ENCODE data around the gene NTM. TPM values are rescaled to one million over a fixed set of nuclear protein-coding genes. Genes with fewer than 3 reads are reported as not detected.

NTM gene
- total RNA-seq, 4 donors from 2014 or later, result 0.78 to 1.1 (median 0.88) TPM; not detected in 1

- intact Hi-C loops (cut with DNase I), result no loop called here
Measured at GRCh38 chr11:131582021-131582525, 211.7 kb downstream of the NTM start.

GRCh38 chr11:131583421-131583820, 213.0 kb downstream of the NTM start:
- TF ChIP-seq POLR2A (IDR thresholded peaks at IDR 0.05) (no peak), CTCF (IDR thresholded peaks at IDR 0.05) (no peak)
- Histone ChIP-seq H3K27ac (no peak overlapping the region), H3K27me3 (peaks cover 2% of the 10 kb centered on the region), H3K4me3 (replicated peaks in 1 of 3) (no peak overlapping the region), H3K9me3 (no peaks in the 10 kb centered on the region), H3K36me3 (no peaks in the 10 kb centered on the region), H3K4me1 (no peaks in the 10 kb centered on the region)
- no peak for DNase-seq
- intact Hi-C loops (cut with DNase I), result no loop called here
- 89 to 91% methylated on average over 5 of the region's 5 CpGs for WGBS, 2 donors

More at GRCh38 chr11:131582021-131582525, 211.7 kb downstream of the NTM start:
- Histone ChIP-seq H3K36me3 (no peaks in the 10 kb centered on the region), H3K4me1 (no peaks in the 10 kb centered on the region), H3K9me3 (no peaks in the 10 kb centered on the region), H3K4me3 (replicated peaks in 1 of 3) (no peak overlapping the region), H3K27ac (no peak overlapping the region), H3K27me3 (no peaks in the 10 kb centered on the region)
- WGBS, 2 donors, result 76 to 81% methylated on average over 12 of the region's 12 CpGs
- TF ChIP-seq POLR2A (IDR thresholded peaks at IDR 0.05), result no peak
- no peak for TF ChIP-seq CTCF (IDR thresholded peaks at IDR 0.05)
- DNase-seq, result no peak

- WGBS, 2 donors, result 74 to 85% methylated on average over 6 of the region's 6 CpGs
- no peak for DNase-seq
- TF ChIP-seq POLR2A (IDR thresholded peaks at IDR 0.05) (no peak), CTCF (IDR thresholded peaks at IDR 0.05) (no peak)
- H3K36me3 ChIP-seq, result no peaks in the 10 kb centered on the region
- H3K27me3 ChIP-seq, result peaks cover 2% of the 10 kb centered on the region
- H3K4me1 ChIP-seq, result no peaks in the 10 kb centered on the region
- H3K27ac ChIP-seq, result no peak overlapping the region
- no peak overlapping the region for H3K4me3 ChIP-seq (replicated peaks in 1 of 3)
- no peaks in the 10 kb centered on the region for H3K9me3 ChIP-seq
- intact Hi-C loops (cut with DNase I), result no loop called here
Measured at GRCh38 chr11:131583938-131584337, 213.5 kb downstream of the NTM start.

GRCh38 chr11:131584785-131585592, 214.6 kb downstream of the NTM start:
- 70 to 72% methylated on average over 24 of the region's 24 CpGs for WGBS, 2 donors
- H3K4me3 ChIP-seq (replicated peaks in 1 of 3), result no peak overlapping the region
- no peak for TF ChIP-seq POLR2A (IDR thresholded peaks at IDR 0.05)
- TF ChIP-seq CTCF (IDR thresholded peaks at IDR 0.05), result peak in 1 of 6 experiments; percentile 8
- intact Hi-C loops (cut with DNase I), result no loop called here
- H3K4me1 ChIP-seq, result no peaks in the 10 kb centered on the region
- H3K9me3 ChIP-seq, result no peaks in the 10 kb centered on the region
- H3K36me3 ChIP-seq, result no peaks in the 10 kb centered on the region
- H3K27ac ChIP-seq, result no peak overlapping the region
- DNase-seq, result peak in 1 of 2 donors; percentile 5
- peaks cover 2% of the 10 kb centered on the region for H3K27me3 ChIP-seq

- Histone ChIP-seq H3K27ac (no peak overlapping the region), H3K9me3 (no peaks in the 10 kb centered on the region), H3K4me1 (no peaks in the 10 kb centered on the region), H3K36me3 (no peaks in the 10 kb centered on the region), H3K4me3 (replicated peaks in 1 of 3) (no peak overlapping the region), H3K27me3 (peaks cover 2% of the 10 kb centered on the region)
- TF ChIP-seq POLR2A (IDR thresholded peaks at IDR 0.05) (no peak), CTCF (IDR thresholded peaks at IDR 0.05) (no peak)
- DNase-seq, result no peak
- intact Hi-C loops (cut with DNase I), result no loop called here
- WGBS, 2 donors, result 71 to 72% methylated on average over 3 of the region's 3 CpGs
Measured at GRCh38 chr11:131588057-131588456, 217.6 kb downstream of the NTM start.
